Right lobe of liver (tissue), 6 donors: Measurements from ENCODE around the gene F12. TPM values are rescaled to one million over a fixed set of nuclear protein-coding genes. Genes with fewer than 3 reads are reported as not detected.
A peak's percentile ranks its signal among the peaks of the same experiment; 100 is the strongest.

Experiments
- ATAC-seq, 4 donors: fragments of 200-7000 bp; cut with Tn5 transposase; one replicate each; pipeline ENCODE4 v1.9.1; 2020; ENCODE audit warnings: mild to moderate bottlenecking in 4 of 4, moderate library complexity in 4 of 4
- DNase-seq, 3 donors: peaks; one replicate each; pipeline ENCODE4 v3.0.0-alpha.2; 2020
- H3K27ac ChIP-seq, 3 donors: fragments of 200-600 bp; one replicate each; pipeline ENCODE4 v1.8.0; 2022
- H3K27me3 ChIP-seq, 2 donors: fragments of 200-600 bp; one replicate each; pipeline ENCODE4 v1.8.0; 2022
- H3K36me3 ChIP-seq, 4 donors: fragments of 200-600 bp; sonication (generic) in 1 of 4; one replicate each; pipeline versions ENCODE4 v1.5.1 to v1.8.0; 2017 to 2022; ENCODE audit warnings: control low read depth in 1 of 4
- H3K4me1 ChIP-seq, 4 donors: fragments of 200-600 bp; sonication (generic) in 1 of 4; one replicate each; pipeline versions ENCODE4 v1.5.1 to v1.8.0; 2017 to 2022; ENCODE audit warnings: control low read depth in 1 of 4
- H3K4me3 ChIP-seq, 3 donors: fragments of 200-600 bp; one replicate each; pipeline ENCODE4 v1.8.0; 2022
- H3K9me3 ChIP-seq, 4 donors: fragments of 200-600 bp; sonication (generic) in 1 of 4; one replicate each; pipeline versions ENCODE4 v1.5.1 to v1.8.0; 2017 to 2022; ENCODE audit warnings: control low read depth in 1 of 4
- CTCF ChIP-seq, 4 donors: fragments of 200-600 bp in 3 of 4; fragments of 450-650 bp in 1 of 4; IDR thresholded peaks; one replicate each; pipeline versions ENCODE4 v1.5.1 to v1.8.0; 2016 to 2022; ENCODE audit warnings: antibody characterized with exemption in 4 of 4, mild to moderate bottlenecking in 2 of 4
- POLR2A ChIP-seq: fragments of 450-650 bp; IDR thresholded peaks from one replicate; pipeline ENCODE4 v1.6.1; 2017; ENCODE audit warnings: antibody characterized with exemption, mild to moderate bottlenecking
- WGBS: methylation state at CpG from one replicate; pipeline ENCODE4 v1.1.6; 2018; ENCODE audit warnings: low coverage, low lambda C conversion rate; ENCODE audit not compliant: insufficient coverage; ENCODE audit errors: missing lambda C conversion rate; 5-methylcytosine and 5-hydroxymethylcytosine counted together
- intact Hi-C, 2 donors: fragments of 100-400 bp; cut with DNase I; formaldehyde crosslinking; loops; one replicate each; pipeline versions ENCODE4 v1.11.2 to v1.14.1; 2022
- total RNA-seq, 6 experiments: library from RNA; depleted of rRNA in 2 of 6; stranded (reverse); fragments of >200 nt in 2 of 6; fragmentation: NEBNext Ultra II Directional in 3 of 6; extraction: Animal tissue kit (Norgen Biotek cat#: 25700) in 3 of 6; gene quantifications; one replicate each; pipeline versions ENCODE4 v1.1.0 to v1.2.4, GENCODE V29; 2016 to 2023
- donor health status: DM: no; HTN: yes; CAD: no.
- donor health status: DM: no; HTN: no; CAD: no.
- donor health status: DM: no; HTN: no; CAD: no.
- donor health status: DM: no; HTN: yes; CAD: no.
- donor health status: DM: no; HTN: yes; CAD: no.

The F12 gene
- total RNA-seq, 6 experiments from 2014 or later, result 236 to 518 (median 365) TPM

- Histone ChIP-seq H3K4me1 (peaks cover 0 to 14% (median 6%) of the 10 kb centered on the region in 4 donors), H3K27me3 (no peaks in the 10 kb centered on the region), H3K4me3 (no peak overlapping the region), H3K9me3 (no peaks in the 10 kb centered on the region), H3K27ac (no peak overlapping the region), H3K36me3 (no peaks in the 10 kb centered on the region)
- DNase-seq (no peak), ATAC-seq (no peak)
- TF ChIP-seq CTCF (IDR thresholded peaks at IDR 0.05) (no peak), POLR2A (no peak)
- 72% methylated on average over 2 of the region's 11 CpGs for WGBS
- intact Hi-C loops, result loop anchor here in 1 of 2 donors (10.0 kb wide), 1 partner anchor 71 kb away; the partner anchor contains the start of gene MXD3
These were observed 23.6 kb downstream of the F12 start for GRCh38 chr5:177385720-177386119.

- no peaks in the 10 kb centered on the region for H3K9me3 ChIP-seq
- H3K36me3 ChIP-seq, result no peaks in the 10 kb centered on the region
- intact Hi-C loops, result loop anchor here in 1 of 2 donors (10.0 kb wide), 1 partner anchor 69 kb away; the partner anchor contains the start of gene MXD3
- no peaks in the 10 kb centered on the region for H3K27me3 ChIP-seq
- TF ChIP-seq POLR2A (no peak), CTCF (IDR thresholded peaks at IDR 0.05) (no peak)
- DNase-seq, result no peak
- H3K27ac ChIP-seq, result no peak within 1 kb of the TSS
- no peak within 1 kb of the TSS for H3K4me3 ChIP-seq
- WGBS, result 58% methylated on average over 2 of the region's 4 CpGs
- ATAC-seq, result no peak
- H3K4me1 ChIP-seq, result peaks cover 0 to 27% (median 9%) of the 10 kb centered on the region in 4 donors
These were observed 25.2 kb downstream of the F12 start, which contains the start of gene SLC34A1 for GRCh38 chr5:177384134-177384533. Gene SLC34A1 (plus strand): TSS chr5:177384434. CDS start chr5:177385742, 1,308 bp downstream.

GRCh38 chr5:177383181-177383580 is 26.2 kb downstream of the F12 start:
- no peak overlapping the region for H3K4me3 ChIP-seq
- H3K27me3 ChIP-seq, result no peaks in the 10 kb centered on the region
- no peaks in the 10 kb centered on the region for H3K36me3 ChIP-seq
- TF ChIP-seq CTCF (IDR thresholded peaks at IDR 0.05) (no peak), POLR2A (no peak)
- 87% methylated on average over 8 of the region's 9 CpGs for WGBS
- H3K9me3 ChIP-seq, result no peaks in the 10 kb centered on the region
- no peak overlapping the region for H3K27ac ChIP-seq
- no peak for ATAC-seq
- peaks cover 0 to 35% (median 12%) of the 10 kb centered on the region in 4 donors for H3K4me1 ChIP-seq
- intact Hi-C loops, result loop anchor here in 1 of 2 donors (10.0 kb wide), 1 partner anchor 68 kb away; the partner anchor contains the start of gene MXD3
- no peak for DNase-seq

- Histone ChIP-seq H3K27ac (peak overlapping the region in 1 of 3 donors; percentile 43), H3K4me3 (no peak overlapping the region), H3K9me3 (no peaks in the 10 kb centered on the region), H3K36me3 (no peaks in the 10 kb centered on the region), H3K27me3 (no peaks in the 10 kb centered on the region), H3K4me1 (peaks cover 0 to 41% (median 15%) of the 10 kb centered on the region in 4 donors)
- intact Hi-C loops, result loop anchor here in 1 of 2 donors (10.0 kb wide), 1 partner anchor 68 kb away; the partner anchor contains the start of gene MXD3
- ATAC-seq (peak; percentile 50 to 64 (median 56)), DNase-seq (peak; percentile 57 to 75 (median 72))
- WGBS, result 16% methylated on average over 9 of the region's 11 CpGs
- TF ChIP-seq CTCF (IDR thresholded peaks at IDR 0.05), result peak; percentile 28 to 59 (median 42)
- TF ChIP-seq POLR2A, result no peak
These were observed 26.8 kb downstream of the F12 start for GRCh38 chr5:177382423-177383029.
